ENCODE measurements around the gene CERS1.

CERS1 gene

GRCh38 chr19:18869023-18869618 is 26.8 kb downstream of the CERS1 start:
- no peak for DNase-seq

GRCh38 chr19:18868380-18869022 is 27.5 kb downstream of the CERS1 start:
- DNase-seq: no peak

- no peak for DNase-seq
These were observed 28.2 kb downstream of the CERS1 start for GRCh38 chr19:18867751-18868150.

- no peak for DNase-seq
These were observed 28.8 kb downstream of the CERS1 start for GRCh38 chr19:18867199-18867598.

- DNase-seq: no peak
These were observed 29.2 kb downstream of the CERS1 start for GRCh38 chr19:18866800-18867123.

GRCh38 chr19:18865973-18866799 is 29.8 kb downstream of the CERS1 start:
- no peak for DNase-seq

GRCh38 chr19:18865106-18865972 is 30.6 kb downstream of the CERS1 start:
- no peak for DNase-seq

GRCh38 chr19:18863843-18864362 is 32.1 kb downstream of the CERS1 start:
- no peak for DNase-seq

GRCh38 chr19:18862976-18863842 is 32.7 kb downstream of the CERS1 start:
- DNase-seq: no peak

- DNase-seq: no peak
These were observed 34.0 kb downstream of the CERS1 start for GRCh38 chr19:18861917-18862316.

GRCh38 chr19:18861235-18861634 is 34.7 kb downstream of the CERS1 start:
- DNase-seq: no peak

- no peak for DNase-seq
These were observed 35.2 kb downstream of the CERS1 start for GRCh38 chr19:18860725-18861124.

- no peak for DNase-seq
These were observed 35.7 kb downstream of the CERS1 start for GRCh38 chr19:18860302-18860700.

GRCh38 chr19:18859676-18860301 is 36.2 kb downstream of the CERS1 start:
- DNase-seq: no peak

GRCh38 chr19:18858906-18859646 is 36.9 kb downstream of the CERS1 start:
- DNase-seq: no peak

GRCh38 chr19:18857223-18857622 is 38.7 kb downstream of the CERS1 start:
- no peak for DNase-seq

- no peak for DNase-seq
These were observed 39.4 kb downstream of the CERS1 start for GRCh38 chr19:18856385-18857126.

- DNase-seq: no peak
These were observed 40.1 kb downstream of the CERS1 start for GRCh38 chr19:18855647-18856384.

GRCh38 chr19:18854982-18855381 is 41.0 kb downstream of the CERS1 start:
- DNase-seq: no peak
